Measurements from ENCODE around the gene SLCO4C1. TPM values are rescaled to one million over a fixed set of nuclear protein-coding genes. Genes with fewer than 3 reads are reported as not detected.

The SLCO4C1 gene
- total and polyA plus RNA-seq, 2 of the 4 experiments (the other 2 are of a cell fraction) = not detected

DNA sequence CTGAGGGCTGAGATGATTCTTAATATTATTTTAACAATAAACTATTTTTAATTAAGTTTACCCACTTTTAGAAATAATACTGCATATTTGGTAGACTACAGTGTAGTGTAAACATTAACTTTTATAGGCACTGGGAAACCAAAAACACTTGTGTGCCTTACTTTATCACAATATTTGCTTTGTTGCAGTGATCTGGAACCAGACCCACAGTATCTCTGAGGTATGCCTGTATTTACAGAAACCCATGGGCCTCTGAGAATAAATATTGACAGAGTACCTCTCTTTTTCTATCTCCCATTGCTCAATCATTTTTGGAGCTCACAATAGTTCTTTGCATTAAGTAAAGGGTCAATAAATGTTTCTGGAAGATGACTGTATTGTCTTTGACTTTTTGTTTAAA lies 73.3 kb downstream of the SLCO4C1 start:
- intact Hi-C loops (cut with micrococcal nuclease) = no loop called here
- in situ Hi-C loops (cut with MboI; ENCODE audit: low sequenced_read_pairs) = no loop called here
- no peaks in the 10 kb centered on the region for H3K4me1 ChIP-seq (ENCODE audit: control insufficient read depth, insufficient read depth, low read length)

More for the DNA sequence above, 73.3 kb downstream of the SLCO4C1 start:
- Histone ChIP-seq H4K91ac (ENCODE audit: insufficient read depth, low read depth, low read length) (no peak overlapping the region), H2BK20ac (ENCODE audit: low read depth, low read length) (no peak overlapping the region), H3K27me3 (ENCODE audit: control insufficient read depth, insufficient read depth, low read length) (no peaks in the 10 kb centered on the region), H2AK9ac (replicated peaks; ENCODE audit: low read depth, low read length, poor library complexity) (no peak overlapping the region), H2BK5ac (ENCODE audit: low read depth, low read length, poor library complexity, severe bottlenecking) (no peak overlapping the region), H3K14ac (replicated peaks; ENCODE audit: low read depth, low read length) (no peak overlapping the region), H3K4ac (ENCODE audit: low read depth, low read length) (no peak overlapping the region), H3K27ac (ENCODE audit: insufficient read depth, low read length) (no peak overlapping the region), H3K9me1 (ENCODE audit: insufficient read depth, low read length) (no peaks in the 10 kb centered on the region), H3K56ac (ENCODE audit: extremely low read depth, insufficient read depth, low read length) (no peak overlapping the region), H3K9ac (ENCODE audit: low read depth, low read length) (no peak overlapping the region), H3K79me1 (ENCODE audit: low read depth in 1 of 2, low read length in 2 of 2) (no peaks in the 10 kb centered on the region), H3K4me2 (ENCODE audit: low read depth, low read length) (no peak overlapping the region), H3K36me3 (ENCODE audit: control insufficient read depth, insufficient read depth, low read length) (no peaks in the 10 kb centered on the region), H2AFZ (replicated peaks; ENCODE audit: low read length, poor library complexity) (no peak overlapping the region), H4K8ac (ENCODE audit: low read depth in 2 of 2, low read length in 2 of 2) (no peak overlapping the region), H3K18ac (ENCODE audit: low read depth, low read length) (no peak overlapping the region), H3K4me3 (ENCODE audit: insufficient read depth, low read depth, low read length) (no peak overlapping the region), H4K20me1 (ENCODE audit: insufficient read depth, low read length) (no peaks in the 10 kb centered on the region), H2AK5ac (ENCODE audit: low read depth, low read length) (no peak overlapping the region), H3K9me3 (ENCODE audit: control insufficient read depth, insufficient read depth, low read length) (no peaks in the 10 kb centered on the region; the same call in 1 of the 2 replicates), H2BK15ac (ENCODE audit: low read depth, low read length) (no peak overlapping the region), H4K5ac (ENCODE audit: low read depth, low read length) (no peak overlapping the region), H3K23ac (ENCODE audit: low read depth, low read length) (no peak overlapping the region), H2BK120ac (ENCODE audit: low read depth, low read length) (no peak overlapping the region)
- dilution Hi-C loops (cut with HindIII; ENCODE audit: low sequenced_read_pairs, unreplicated experiment) = no loop called here
- POLR2A ChIA-PET (ENCODE audit: unreplicated experiment) = no interaction called here
- DNase-seq (no peak), ATAC-seq (ENCODE audit: low read depth) (no peak)
- CTCF ChIA-PET = no interaction called here
- TF ChIP-seq BHLHE40 (IDR thresholded peaks at IDR 0.05; ENCODE audit: low read depth, low read length) (no peak), POLR2A (IDR thresholded peaks at IDR 0.05; ENCODE audit: low read depth, low read length) (no peak), RAD21 (IDR thresholded peaks at IDR 0.05; ENCODE audit: low read length) (no peak), MAFK (IDR thresholded peaks at IDR 0.05; ENCODE audit: low read depth, low read length) (no peak), FOS (IDR thresholded peaks at IDR 0.05; ENCODE audit: low read depth, low read length) (no peak), CHD1 (IDR thresholded peaks at IDR 0.05; ENCODE audit: low read depth, low read length) (no peak), ELK1 (IDR thresholded peaks at IDR 0.05; ENCODE audit: borderline replicate concordance, low read depth, low read length) (no peak), NFE2L2 (IDR thresholded peaks at IDR 0.05; ENCODE audit: low read depth, low read length) (no peak), RCOR1 (IDR thresholded peaks at IDR 0.05; ENCODE audit: insufficient replicate concordance, low read length) (no peak), CEBPB (IDR thresholded peaks at IDR 0.05; ENCODE audit: low read depth, low read length) (no peak), SMC3 (IDR thresholded peaks at IDR 0.05; ENCODE audit: low read depth, low read length) (no peak), MAZ (IDR thresholded peaks at IDR 0.05; ENCODE audit: borderline replicate concordance, low read depth, low read length) (no peak)
- TF ChIP-seq, protein P1, sequence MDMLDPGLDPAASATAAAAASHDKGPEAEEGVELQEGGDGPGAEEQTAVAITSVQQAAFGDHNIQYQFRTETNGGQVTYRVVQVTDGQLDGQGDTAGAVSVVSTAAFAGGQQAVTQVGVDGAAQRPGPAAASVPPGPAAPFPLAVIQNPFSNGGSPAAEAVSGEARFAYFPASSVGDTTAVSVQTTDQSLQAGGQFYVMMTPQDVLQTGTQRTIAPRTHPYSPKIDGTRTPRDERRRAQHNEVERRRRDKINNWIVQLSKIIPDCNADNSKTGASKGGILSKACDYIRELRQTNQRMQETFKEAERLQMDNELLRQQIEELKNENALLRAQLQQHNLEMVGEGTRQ (IDR thresholded peaks at IDR 0.05; ENCODE audit: low read depth, low read length) = no peak
- BruUV-seq (replicated peaks) = no TSS peak

Data from IMR-90 (cell line).